Esophagus mucosa (tissue), 1 donor: ENCODE results near the gene SH3TC1. TPM values are rescaled to one million over a fixed set of nuclear protein-coding genes. Genes with fewer than 3 reads are reported as not detected.

Source experiments
- ATAC-seq: fragments of 200-7000 bp; cut with Tn5 transposase; one replicate; pipeline ENCODE4 v1.9.1; 2020
- total RNA-seq: library from RNA; stranded (reverse); gene quantifications from one replicate; pipeline ENCODE4 v1.2.4, GENCODE V29; 2023
- donor health status: DM: yes; HTN: yes; CAD: no.

Gene SH3TC1
- total RNA-seq, 1 donor from 2014 or later: 52.9 TPM

- ATAC-seq: no peak
These were observed 67.0 kb downstream of the SH3TC1 start for GRCh38 chr4:8266088-8266487.

GRCh38 chr4:8266508-8266907 is 67.4 kb downstream of the SH3TC1 start:
- no peak for ATAC-seq

- ATAC-seq: peak; percentile 75
These were observed 68.0 kb downstream of the SH3TC1 start for GRCh38 chr4:8267077-8267476.

- ATAC-seq: no peak
These were observed 69.1 kb downstream of the SH3TC1 start for GRCh38 chr4:8268211-8268610.

- ATAC-seq: no peak
These were observed 69.9 kb downstream of the SH3TC1 start for GRCh38 chr4:8268901-8269534.

- peak; percentile 30 for ATAC-seq
These were observed 70.7 kb downstream of the SH3TC1 start, which contains the start of gene HTRA3 for GRCh38 chr4:8269535-8270417. Gene HTRA3, plus strand, starts transcription at chr4:8269754. Its CDS starts 215 bp downstream, at chr4:8269969.

- no peak for ATAC-seq
These were observed 71.3 kb downstream of the SH3TC1 start for GRCh38 chr4:8270418-8270771.

GRCh38 chr4:8270912-8271815 is 72.1 kb downstream of the SH3TC1 start:
- no peak for ATAC-seq

- ATAC-seq: no peak
These were observed 72.7 kb downstream of the SH3TC1 start for GRCh38 chr4:8271821-8272220.

GRCh38 chr4:8272472-8273428 is 73.7 kb downstream of the SH3TC1 start:
- ATAC-seq: no peak

GRCh38 chr4:8273450-8273849 is 74.4 kb downstream of the SH3TC1 start:
- ATAC-seq: no peak

- ATAC-seq: no peak
These were observed 75.1 kb downstream of the SH3TC1 start for GRCh38 chr4:8274066-8274652.

- peak; percentile 13 for ATAC-seq
These were observed 75.9 kb downstream of the SH3TC1 start for GRCh38 chr4:8274765-8275547.

- ATAC-seq: no peak
These were observed 76.4 kb downstream of the SH3TC1 start for GRCh38 chr4:8275548-8275910.

- peak; percentile 17 for ATAC-seq
These were observed 77.5 kb downstream of the SH3TC1 start for GRCh38 chr4:8276358-8277240.

GRCh38 chr4:8277356-8278008 is 78.4 kb downstream of the SH3TC1 start:
- no peak for ATAC-seq

GRCh38 chr4:8278009-8278395 is 78.9 kb downstream of the SH3TC1 start:
- ATAC-seq: no peak

GRCh38 chr4:8278421-8279287 is 79.6 kb downstream of the SH3TC1 start:
- ATAC-seq: no peak
